ENCODE data around the gene LETM1. TPM values are rescaled to one million over a fixed set of nuclear protein-coding genes. Genes with fewer than 3 reads are reported as not detected.

Gene LETM1
- total RNA-seq, 1 experiment from 2014 or later, result 67.3 TPM

GRCh38 chr4:1850276-1850675 is 5.7 kb downstream of the LETM1 start:
- Histone ChIP-seq H4K20me1 (ENCODE audit: insufficient read depth) (peaks cover 11% of the 10 kb centered on the region; the same call in 1 of the 2 replicates), H3K4me2 (ENCODE audit: low read length) (no peak overlapping the region), H3K9me3 (ENCODE audit: control insufficient read depth in 1 of 2, insufficient read depth in 1 of 2, low read depth in 1 of 2, low read length in 2 of 2) (no peaks in the 10 kb centered on the region), H3K79me2 (ENCODE audit: insufficient read depth, low read length) (peaks cover 90% of the 10 kb centered on the region), H3K9me2 (ENCODE audit: insufficient read depth) (no peaks in the 10 kb centered on the region), H3K27ac (ENCODE audit: low read depth, low read length) (no peak overlapping the region), H3K9ac (ENCODE audit: low read length) (no peak overlapping the region), H3K27me3 (ENCODE audit: insufficient read depth, low read length) (no peaks in the 10 kb centered on the region), H3K4me1 (ENCODE audit: control insufficient read depth in 1 of 2, insufficient read depth in 2 of 2, low read length in 2 of 2) (peaks cover 22 to 33% of the 10 kb centered on the region in 2 experiments; a peak in 3 of 4 replicates), H2AFZ (ENCODE audit: low read depth, low read length, poor library complexity, severe bottlenecking) (no peak overlapping the region), H3K36me3 (ENCODE audit: control insufficient read depth in 1 of 2, insufficient read depth in 2 of 2, low read length in 2 of 2) (peaks cover 5 to 36% of the 10 kb centered on the region in 2 experiments; a peak in 2 of 4 replicates), H3K4me3 (replicated peaks in 1 of 2; ENCODE audit: low read depth in 1 of 2, low read length in 2 of 2) (no peak overlapping the region)
- no TSS peak for BruUV-seq (replicated peaks)
- TF ChIP-seq ZNF274 (IDR thresholded peaks at IDR 0.05; ENCODE audit: low read depth, low read length) (no peak), SRF (IDR thresholded peaks at IDR 0.05; ENCODE audit: low read depth) (no peak), EZH2phosphoT487 (IDR thresholded peaks at IDR 0.05; ENCODE audit: borderline replicate concordance) (no peak), TCF7L2 (IDR thresholded peaks at IDR 0.05; ENCODE audit: borderline replicate concordance, extremely low read depth, insufficient read depth, insufficient read length) (no peak), CEBPB (IDR thresholded peaks at IDR 0.05; ENCODE audit: low read depth) (no peak), SP1 (IDR thresholded peaks at IDR 0.05; ENCODE audit: low read depth) (no peak), SIN3A (IDR thresholded peaks at IDR 0.05; ENCODE audit: low read depth) (no peak), CTCF (IDR thresholded peaks at IDR 0.05 in 2 of 3, conservative IDR thresholded peaks at IDR 0.05 in 1 of 3; ENCODE audit: borderline replicate concordance in 1 of 3, insufficient read depth in 1 of 3, low read depth in 2 of 3, low read length in 2 of 3) (no peak), ZFX (IDR thresholded peaks at IDR 0.05) (no peak), FOSL1 (IDR thresholded peaks at IDR 0.05; ENCODE audit: low read depth) (no peak), POLR2A (IDR thresholded peaks at IDR 0.05; ENCODE audit: borderline replicate concordance, extremely low read depth, insufficient read depth, insufficient read length) (no peak), RAD21 (IDR thresholded peaks at IDR 0.05; ENCODE audit: low read depth) (no peak), ELF1 (IDR thresholded peaks at IDR 0.05; ENCODE audit: borderline replicate concordance, low read depth) (no peak), EGR1 (IDR thresholded peaks at IDR 0.05; ENCODE audit: low read depth) (no peak), EZH2 (IDR thresholded peaks at IDR 0.05) (no peak)
- TF ChIP-seq, protein P1, sequence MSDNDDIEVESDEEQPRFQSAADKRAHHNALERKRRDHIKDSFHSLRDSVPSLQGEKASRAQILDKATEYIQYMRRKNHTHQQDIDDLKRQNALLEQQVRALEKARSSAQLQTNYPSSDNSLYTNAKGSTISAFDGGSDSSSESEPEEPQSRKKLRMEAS (IDR thresholded peaks at IDR 0.05), result no peak
- TF ChIP-seq, protein P2, sequence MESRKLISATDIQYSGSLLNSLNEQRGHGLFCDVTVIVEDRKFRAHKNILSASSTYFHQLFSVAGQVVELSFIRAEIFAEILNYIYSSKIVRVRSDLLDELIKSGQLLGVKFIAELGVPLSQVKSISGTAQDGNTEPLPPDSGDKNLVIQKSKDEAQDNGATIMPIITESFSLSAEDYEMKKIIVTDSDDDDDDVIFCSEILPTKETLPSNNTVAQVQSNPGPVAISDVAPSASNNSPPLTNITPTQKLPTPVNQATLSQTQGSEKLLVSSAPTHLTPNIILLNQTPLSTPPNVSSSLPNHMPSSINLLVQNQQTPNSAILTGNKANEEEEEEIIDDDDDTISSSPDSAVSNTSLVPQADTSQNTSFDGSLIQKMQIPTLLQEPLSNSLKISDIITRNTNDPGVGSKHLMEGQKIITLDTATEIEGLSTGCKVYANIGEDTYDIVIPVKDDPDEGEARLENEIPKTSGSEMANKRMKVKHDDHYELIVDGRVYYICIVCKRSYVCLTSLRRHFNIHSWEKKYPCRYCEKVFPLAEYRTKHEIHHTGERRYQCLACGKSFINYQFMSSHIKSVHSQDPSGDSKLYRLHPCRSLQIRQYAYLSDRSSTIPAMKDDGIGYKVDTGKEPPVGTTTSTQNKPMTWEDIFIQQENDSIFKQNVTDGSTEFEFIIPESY (IDR thresholded peaks at IDR 0.05; ENCODE audit: extremely low read depth, insufficient replicate concordance, low read length), result no peak
- TF ChIP-seq, protein P3, sequence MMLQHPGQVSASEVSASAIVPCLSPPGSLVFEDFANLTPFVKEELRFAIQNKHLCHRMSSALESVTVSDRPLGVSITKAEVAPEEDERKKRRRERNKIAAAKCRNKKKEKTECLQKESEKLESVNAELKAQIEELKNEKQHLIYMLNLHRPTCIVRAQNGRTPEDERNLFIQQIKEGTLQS (IDR thresholded peaks at IDR 0.05), result no peak
- TF ChIP-seq, protein P4, sequence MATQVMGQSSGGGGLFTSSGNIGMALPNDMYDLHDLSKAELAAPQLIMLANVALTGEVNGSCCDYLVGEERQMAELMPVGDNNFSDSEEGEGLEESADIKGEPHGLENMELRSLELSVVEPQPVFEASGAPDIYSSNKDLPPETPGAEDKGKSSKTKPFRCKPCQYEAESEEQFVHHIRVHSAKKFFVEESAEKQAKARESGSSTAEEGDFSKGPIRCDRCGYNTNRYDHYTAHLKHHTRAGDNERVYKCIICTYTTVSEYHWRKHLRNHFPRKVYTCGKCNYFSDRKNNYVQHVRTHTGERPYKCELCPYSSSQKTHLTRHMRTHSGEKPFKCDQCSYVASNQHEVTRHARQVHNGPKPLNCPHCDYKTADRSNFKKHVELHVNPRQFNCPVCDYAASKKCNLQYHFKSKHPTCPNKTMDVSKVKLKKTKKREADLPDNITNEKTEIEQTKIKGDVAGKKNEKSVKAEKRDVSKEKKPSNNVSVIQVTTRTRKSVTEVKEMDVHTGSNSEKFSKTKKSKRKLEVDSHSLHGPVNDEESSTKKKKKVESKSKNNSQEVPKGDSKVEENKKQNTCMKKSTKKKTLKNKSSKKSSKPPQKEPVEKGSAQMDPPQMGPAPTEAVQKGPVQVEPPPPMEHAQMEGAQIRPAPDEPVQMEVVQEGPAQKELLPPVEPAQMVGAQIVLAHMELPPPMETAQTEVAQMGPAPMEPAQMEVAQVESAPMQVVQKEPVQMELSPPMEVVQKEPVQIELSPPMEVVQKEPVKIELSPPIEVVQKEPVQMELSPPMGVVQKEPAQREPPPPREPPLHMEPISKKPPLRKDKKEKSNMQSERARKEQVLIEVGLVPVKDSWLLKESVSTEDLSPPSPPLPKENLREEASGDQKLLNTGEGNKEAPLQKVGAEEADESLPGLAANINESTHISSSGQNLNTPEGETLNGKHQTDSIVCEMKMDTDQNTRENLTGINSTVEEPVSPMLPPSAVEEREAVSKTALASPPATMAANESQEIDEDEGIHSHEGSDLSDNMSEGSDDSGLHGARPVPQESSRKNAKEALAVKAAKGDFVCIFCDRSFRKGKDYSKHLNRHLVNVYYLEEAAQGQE (IDR thresholded peaks at IDR 0.05; ENCODE audit: low read depth), result no peak
- ATAC-seq (no peak), DNase-seq (ENCODE audit: low read depth, low spot score) (no peak)
- ChIA-PET CTCF (interaction anchor here (1.4 kb wide), 1 partner anchor 49 kb away, joined by 3 read pairs; no protein-coding TSS in a partner anchor), RAD21 (ENCODE audit: low non-redundant PET in 1 of 2, low total read pairs in 2 of 2, uncharacterized antibody in 2 of 2, unreplicated experiment in 2 of 2) (interaction anchor here in 1 of 2 experiments (0.6 kb wide), 1 partner anchor 187 kb away, joined by 5 read pairs; no protein-coding TSS in a partner anchor), POLR2A (no interaction called here)
- intact Hi-C loops (cut with micrococcal nuclease), result no loop called here
